Measurements from ENCODE around the gene TRAPPC5.

TRAPPC5 gene

GRCh38 chr19:7732045-7732444 is 51.4 kb downstream of the TRAPPC5 start, which contains the start of gene CLEC4G:
Gene CLEC4G (minus strand): TSS chr19:7732110. CDS start chr19:7732102, 8 bp downstream.
- no peak for DNase-seq (ENCODE audit: low spot score)

- DNase-seq (ENCODE audit: low spot score), result no peak
Measured at GRCh38 chr19:7733376-7733775, 52.7 kb downstream of the TRAPPC5 start.

- no peak for DNase-seq (ENCODE audit: low spot score)
Measured at GRCh38 chr19:7734220-7735203, 53.9 kb downstream of the TRAPPC5 start.

GRCh38 chr19:7736148-7736547 is 55.5 kb downstream of the TRAPPC5 start:
- DNase-seq (ENCODE audit: low spot score), result no peak

- DNase-seq (ENCODE audit: low spot score), result no peak
Measured at GRCh38 chr19:7737215-7737614, 56.6 kb downstream of the TRAPPC5 start.

All from RKO (cell line).